Measurements from ENCODE around the gene SLC6A7. TPM values are rescaled to one million over a fixed set of nuclear protein-coding genes. Genes with fewer than 3 reads are reported as not detected.

The SLC6A7 gene
- polyA plus RNA-seq, 1 experiment = not detected

- TF ChIP-seq CTCF (IDR thresholded peaks at IDR 0.05; ENCODE audit: low read depth, low read length) = no peak
- Histone ChIP-seq H3K27ac (ENCODE audit: low read depth, low read length) (no peak overlapping the region), H3K27me3 (ENCODE audit: control insufficient read depth, insufficient read depth, low read length) (peaks cover 16% of the 10 kb centered on the region), H3K4me3 (ENCODE audit: low read depth, low read length) (no peak overlapping the region), H3K9me3 (ENCODE audit: control insufficient read depth, insufficient read depth, low read length) (no peaks in the 10 kb centered on the region)
- DNase-seq (ENCODE audit: low read depth, low spot score) = no peak
- ChIA-PET POLR2A (no interaction called here), CTCF (interaction anchor here (1.2 to 1.7 kb wide), 2 partner anchors 11 to 43 kb away, joined by 6 to 10 read pairs; no protein-coding TSS in a partner anchor)
Observed at GRCh38 chr5:150173161-150173560, 16.7 kb upstream of the SLC6A7 start.

- POLR2A ChIA-PET = no interaction called here
- no peak overlapping the region for H3K27ac ChIP-seq (ENCODE audit: low read depth, low read length)
- CTCF ChIA-PET = interaction anchor here (0.6 to 1.4 kb wide), 2 partner anchors 10 to 127 kb away, joined by 3 to 4 read pairs; no protein-coding TSS in a partner anchor
Observed at GRCh38 chr5:150174285-150174684, 15.6 kb upstream of the SLC6A7 start.

GRCh38 chr5:150175076-150175475, 14.8 kb upstream of the SLC6A7 start:
- ChIA-PET POLR2A (no interaction called here), CTCF (interaction anchor here (1.4 to 1.8 kb wide), 4 partner anchors 11 to 262 kb away, joined by 4 to 6 read pairs (median 5); no protein-coding TSS in a partner anchor)
- TF ChIP-seq CTCF (IDR thresholded peaks at IDR 0.05; ENCODE audit: low read depth, low read length) = no peak
- no peak overlapping the region for H3K4me3 ChIP-seq (ENCODE audit: low read depth, low read length)
- H3K9me3 ChIP-seq (ENCODE audit: control insufficient read depth, insufficient read depth, low read length) = no peaks in the 10 kb centered on the region; the same call in 1 of the 2 replicates
- H3K27ac ChIP-seq (ENCODE audit: low read depth, low read length) = no peak overlapping the region
- H3K27me3 ChIP-seq (ENCODE audit: control insufficient read depth, insufficient read depth, low read length) = peaks cover 12% of the 10 kb centered on the region
- no peak for DNase-seq (ENCODE audit: low read depth, low spot score)

More at GRCh38 chr5:150174285-150174684, 15.6 kb upstream of the SLC6A7 start:
- H3K4me3 ChIP-seq (ENCODE audit: low read depth, low read length) = no peak overlapping the region
- no peak for DNase-seq (ENCODE audit: low read depth, low spot score)
- H3K27me3 ChIP-seq (ENCODE audit: control insufficient read depth, insufficient read depth, low read length) = peaks cover 16% of the 10 kb centered on the region
- no peaks in the 10 kb centered on the region for H3K9me3 ChIP-seq (ENCODE audit: control insufficient read depth, insufficient read depth, low read length)
- TF ChIP-seq CTCF (IDR thresholded peaks at IDR 0.05; ENCODE audit: low read depth, low read length) = no peak

- Histone ChIP-seq H3K27ac (ENCODE audit: low read depth, low read length) (no peak overlapping the region), H3K9me3 (ENCODE audit: control insufficient read depth, insufficient read depth, low read length) (no peaks in the 10 kb centered on the region; the same call in 1 of the 2 replicates), H3K27me3 (ENCODE audit: control insufficient read depth, insufficient read depth, low read length) (peaks cover 7% of the 10 kb centered on the region), H3K4me3 (ENCODE audit: low read depth, low read length) (no peak overlapping the region)
- peak; percentile 58 for TF ChIP-seq CTCF (IDR thresholded peaks at IDR 0.05; ENCODE audit: low read depth, low read length)
- ChIA-PET POLR2A (no interaction called here), CTCF (interaction anchor here (0.6 to 3.4 kb wide), 10 partner anchors 11 to 261 kb away, joined by 3 to 17 read pairs (median 3); partner anchors contain the start of gene SLC6A7)
- no peak for DNase-seq (ENCODE audit: low read depth, low spot score)
Observed at GRCh38 chr5:150175536-150175935, 14.3 kb upstream of the SLC6A7 start.

DNA sequence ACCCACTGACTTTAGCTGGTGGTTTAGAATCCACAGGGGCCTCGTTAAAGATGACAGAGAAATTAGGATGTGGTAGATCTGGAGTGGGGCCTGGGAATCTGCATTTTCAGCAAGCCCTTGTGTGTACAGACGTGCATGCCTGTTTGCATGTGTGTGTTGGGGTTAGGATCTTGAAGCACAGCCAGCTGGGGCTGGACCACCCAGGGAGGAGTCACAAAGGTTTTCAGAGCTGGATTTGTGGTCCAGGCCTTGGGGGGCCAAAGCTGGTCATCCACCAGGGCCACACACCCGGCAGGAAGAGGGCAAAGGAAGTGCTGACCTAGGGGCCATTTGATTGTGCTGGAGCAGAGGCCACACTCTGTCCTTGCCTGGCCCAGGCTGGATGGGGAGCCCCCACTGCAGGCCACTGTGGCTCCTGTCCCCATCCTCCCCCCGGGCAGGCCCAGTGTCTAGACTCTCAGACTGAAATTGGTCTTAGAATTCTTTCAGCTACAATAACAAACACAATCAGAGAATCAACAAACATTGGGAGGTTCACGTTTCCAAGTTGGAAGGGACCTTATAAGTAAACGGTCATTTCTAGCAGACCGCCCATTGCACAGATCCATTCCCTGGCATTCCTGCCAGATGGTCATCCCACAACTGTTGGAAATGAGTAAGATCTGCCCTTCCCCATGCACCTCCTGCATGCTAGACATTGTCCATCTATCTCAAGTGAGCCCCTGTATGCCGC, 13.0 kb upstream of the SLC6A7 start:
- Histone ChIP-seq H3K27ac (ENCODE audit: low read depth, low read length) (no peak overlapping the region), H3K9me3 (ENCODE audit: control insufficient read depth, insufficient read depth, low read length) (no peaks in the 10 kb centered on the region; the same call in 1 of the 2 replicates), H3K27me3 (ENCODE audit: control insufficient read depth, insufficient read depth, low read length) (peaks cover 10% of the 10 kb centered on the region), H3K4me3 (ENCODE audit: low read depth, low read length) (no peak overlapping the region)
- peak; percentile 38 for DNase-seq (ENCODE audit: low read depth, low spot score)
- ChIA-PET CTCF (interaction anchor here (0.6 to 3.4 kb wide), 7 partner anchors 13 to 260 kb away, joined by 3 to 17 read pairs (median 4); partner anchors contain the start of gene SLC6A7), POLR2A (interaction anchor here (0.6 to 1.3 kb wide), 2 partner anchors 18 to 37 kb away, joined by 3 to 4 read pairs; no protein-coding TSS in a partner anchor)
- TF ChIP-seq CTCF (IDR thresholded peaks at IDR 0.05; ENCODE audit: low read depth, low read length) = no peak

Data from AG04450 (cell line).